Right lung (tissue), 5 donors: ENCODE data around the gene HASPIN. TPM values are rescaled to one million over a fixed set of nuclear protein-coding genes. Genes with fewer than 3 reads are reported as not detected.
"Not testable (repeated sequence)": the region's sequence is repeated elsewhere in the genome, so short reads cannot be mapped to it uniquely, and the experiment has no call there.

Experiments
- DNase-seq, 2 donors: peaks; one replicate each; pipeline ENCODE4 v3.0.0-alpha.2; 2013
- polyA plus RNA-seq, 5 donors: library from polyadenylated mRNA; unstranded; fragments of 120-200 nt; gene quantifications; one replicate each; pipeline versions ENCODE4 v1.2.1 to v1.2.3, GENCODE V29; 2013; ENCODE audit warnings: inconsistent platforms in 1 of 5, low replicate concordance in 1 of 5; ENCODE audit not compliant: insufficient read length in 5 of 5, insufficient read depth in 1 of 5

The HASPIN gene
- polyA plus RNA-seq, 5 donors, result 2.1 to 3.8 (median 2.5) TPM

GRCh38 chr17:3695129-3695722, 28.5 kb upstream of the HASPIN start:
- no peak for DNase-seq

- no peak for DNase-seq
These were observed 27.8 kb upstream of the HASPIN start, which contains the start of gene P2RX5 for GRCh38 chr17:3695723-3696411. Gene P2RX5 (minus strand): TSS chr17:3696155. CDS start chr17:3696005, 150 bp downstream.

- no peak for DNase-seq
These were observed 26.6 kb upstream of the HASPIN start for GRCh38 chr17:3697103-3697476.

- DNase-seq, result no peak
These were observed 25.6 kb upstream of the HASPIN start for GRCh38 chr17:3698139-3698538.

GRCh38 chr17:3699951-3700350, 23.8 kb upstream of the HASPIN start:
- no peak for DNase-seq

- not testable (repeated sequence) for DNase-seq
These were observed 21.6 kb upstream of the HASPIN start for GRCh38 chr17:3702041-3702539.

- no peak for DNase-seq
These were observed 18.6 kb upstream of the HASPIN start for GRCh38 chr17:3704931-3705717.

- not testable (repeated sequence) for DNase-seq
These were observed 18.1 kb upstream of the HASPIN start for GRCh38 chr17:3705718-3705984.

GRCh38 chr17:3708366-3708765, 15.3 kb upstream of the HASPIN start:
- DNase-seq, result peak in 1 of 2 donors; percentile 40

- no peak for DNase-seq
These were observed 12.7 kb upstream of the HASPIN start for GRCh38 chr17:3710951-3711383.

GRCh38 chr17:3712811-3713463, 10.8 kb upstream of the HASPIN start:
- no peak for DNase-seq

GRCh38 chr17:3715296-3715695, 8.4 kb upstream of the HASPIN start:
- no peak for DNase-seq

GRCh38 chr17:3718201-3718600, 5.5 kb upstream of the HASPIN start:
- no peak for DNase-seq

- DNase-seq, result no peak
These were observed 4.4 kb upstream of the HASPIN start for GRCh38 chr17:3719265-3719664.

GRCh38 chr17:3722716-3723115, 987 bp upstream of the HASPIN start:
- no peak for DNase-seq

GRCh38 chr17:3723188-3723555, 531 bp upstream of the HASPIN start:
- no peak for DNase-seq

- no peak for DNase-seq
These were observed 825 bp downstream of the HASPIN start for GRCh38 chr17:3724378-3725077.

GRCh38 chr17:3727041-3727440, 3.3 kb downstream of the HASPIN start:
- no peak for DNase-seq

- not testable (repeated sequence) for DNase-seq
These were observed 4.4 kb downstream of the HASPIN start for GRCh38 chr17:3728099-3728498.

- DNase-seq, result no peak
These were observed 6.2 kb downstream of the HASPIN start for GRCh38 chr17:3729881-3730280.

- DNase-seq, result no peak
These were observed 7.3 kb downstream of the HASPIN start for GRCh38 chr17:3730881-3731429.
